NCI-H526 treated with DMSO at 0.1 percent for 48 hours (cell line): ENCODE measurements around the gene MADCAM1.
"Not testable (repeated sequence)": the region's sequence is repeated elsewhere in the genome, so short reads cannot be mapped to it uniquely, and the experiment has no call there.

ENCODE experiments used
- DNase-seq: peaks from one replicate; lab custom pipeline; 2025; lab: John Stamatoyannopoulos, UW

The MADCAM1 gene

DNA sequence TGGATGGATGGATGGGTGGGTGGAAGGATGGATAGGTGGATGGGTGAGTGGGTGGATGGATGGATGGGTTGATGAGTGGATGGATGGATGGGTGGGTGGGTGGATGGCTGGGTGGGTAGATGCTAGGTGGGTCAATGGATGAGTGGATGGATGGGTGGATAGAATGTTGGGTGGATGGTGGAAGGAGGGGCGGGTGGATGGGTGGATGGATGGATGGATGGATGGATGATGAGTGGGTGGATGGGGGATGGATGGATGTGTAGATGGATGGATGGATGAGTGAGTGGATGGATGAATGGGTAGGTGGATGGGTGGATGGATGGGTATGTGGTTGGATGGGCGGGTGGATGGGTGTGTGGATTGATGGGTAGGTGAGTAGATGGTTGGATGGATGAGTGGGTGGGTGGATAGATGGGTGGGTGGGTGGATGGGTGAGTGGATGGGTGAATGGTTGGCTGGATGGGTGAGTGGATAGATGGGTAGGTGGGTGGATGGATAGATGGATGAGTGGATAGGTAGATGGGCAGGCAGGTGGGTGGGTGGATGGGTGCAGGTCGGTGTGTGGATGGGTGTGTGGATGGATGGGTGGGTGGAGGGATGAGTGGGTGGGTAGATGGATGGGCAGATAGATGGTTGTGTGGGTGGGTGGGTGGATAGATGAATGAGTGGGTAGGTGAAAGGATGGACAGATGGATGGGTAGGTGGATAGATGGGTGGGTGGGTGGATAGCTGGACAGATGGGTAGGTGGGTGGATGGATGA is 31.1 kb upstream of the MADCAM1 start:
- DNase-seq: no peak

DNA sequence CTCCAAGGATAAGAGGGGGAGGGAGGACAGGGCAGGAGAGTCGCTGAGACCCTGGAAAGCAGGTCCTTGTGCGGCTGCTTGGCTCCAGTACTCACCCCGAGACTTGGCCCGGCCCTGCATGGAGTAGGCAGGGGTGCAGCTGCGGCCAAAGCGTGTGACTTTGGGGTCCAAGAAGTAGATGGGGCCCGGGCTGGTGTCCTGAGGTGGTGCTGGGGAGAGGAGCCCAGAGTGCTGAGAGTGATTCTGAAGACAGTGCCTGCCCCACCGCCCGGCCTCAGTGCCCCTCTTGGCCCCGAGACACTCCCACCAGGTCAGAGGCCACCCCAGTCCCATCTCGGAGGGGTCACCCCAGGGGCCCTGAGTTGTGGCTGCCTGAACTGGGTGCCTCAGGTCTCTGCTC is 28.7 kb upstream of the MADCAM1 start:
- DNase-seq: no peak

DNA sequence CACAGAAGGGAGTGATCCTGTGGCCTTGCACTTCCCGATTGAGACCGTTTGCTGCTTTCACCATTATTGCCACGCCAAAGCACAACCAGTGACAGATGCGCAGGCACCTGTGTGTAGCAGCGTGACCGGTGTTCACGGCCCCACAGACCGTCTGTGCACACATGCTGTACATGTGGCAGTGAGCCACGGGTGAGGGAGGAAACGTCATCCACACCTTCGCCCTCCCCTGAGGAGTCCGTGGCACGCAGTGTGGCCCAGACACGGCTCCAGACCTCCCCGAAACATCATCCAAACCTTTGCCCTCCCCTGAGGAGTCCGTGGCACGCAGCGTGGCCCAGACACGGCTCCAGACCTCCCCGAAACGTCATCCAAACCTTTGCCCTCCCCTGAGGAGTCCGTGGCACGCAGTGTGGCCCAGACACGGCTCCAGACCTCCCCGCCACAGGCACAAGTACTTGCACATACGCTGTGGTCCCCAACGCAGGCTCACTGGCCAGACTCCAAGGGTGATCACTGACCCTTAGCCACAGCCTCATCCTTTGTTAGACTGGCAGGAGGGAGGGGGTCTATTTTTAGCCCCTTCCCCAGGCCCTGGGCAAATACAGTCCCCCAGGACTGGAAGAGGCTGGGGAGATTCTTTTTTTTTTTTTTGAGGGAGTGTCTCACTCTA is 27.6 kb upstream of the MADCAM1 start:
- no peak for DNase-seq

DNA sequence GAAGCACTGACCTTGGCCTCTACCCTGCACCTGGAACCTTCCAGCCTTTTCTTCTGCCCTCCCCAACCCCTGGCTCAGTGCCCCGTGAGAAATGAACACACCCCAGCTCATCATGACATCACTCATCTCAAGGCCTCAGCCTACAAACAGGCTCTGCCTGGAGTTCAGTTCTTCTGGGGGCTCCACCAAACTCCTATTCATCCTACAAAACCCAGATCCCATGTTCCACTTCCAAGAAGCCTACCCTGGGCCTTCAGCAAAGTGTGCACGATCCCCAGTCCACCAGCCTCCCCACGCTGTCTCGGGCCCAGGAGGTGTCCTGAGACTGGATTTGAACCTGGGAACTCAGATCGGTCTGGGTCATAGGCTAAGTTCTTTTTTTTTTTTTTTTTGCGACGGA is 26.5 kb upstream of the MADCAM1 start:
- no peak for DNase-seq

DNA sequence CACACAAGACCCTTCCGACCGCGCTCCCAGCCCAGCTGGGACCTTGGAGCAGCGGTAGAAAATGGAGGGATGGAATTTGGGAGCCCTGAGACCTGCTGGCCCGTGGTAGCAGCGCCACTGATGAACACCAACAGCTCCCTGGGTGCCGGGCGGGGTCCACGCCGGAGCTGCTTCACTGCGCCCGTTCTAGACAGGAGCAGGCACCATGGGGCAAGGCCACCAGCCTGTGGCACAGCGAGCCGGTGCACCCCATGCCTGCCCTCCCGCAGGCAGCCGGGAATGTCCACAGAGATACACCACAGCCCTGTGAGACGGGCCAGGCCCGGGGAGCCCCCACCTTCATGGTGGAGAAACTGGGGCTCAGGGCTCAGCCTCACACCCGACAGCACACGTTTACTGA is 25.6 kb upstream of the MADCAM1 start:
- no peak for DNase-seq

DNA sequence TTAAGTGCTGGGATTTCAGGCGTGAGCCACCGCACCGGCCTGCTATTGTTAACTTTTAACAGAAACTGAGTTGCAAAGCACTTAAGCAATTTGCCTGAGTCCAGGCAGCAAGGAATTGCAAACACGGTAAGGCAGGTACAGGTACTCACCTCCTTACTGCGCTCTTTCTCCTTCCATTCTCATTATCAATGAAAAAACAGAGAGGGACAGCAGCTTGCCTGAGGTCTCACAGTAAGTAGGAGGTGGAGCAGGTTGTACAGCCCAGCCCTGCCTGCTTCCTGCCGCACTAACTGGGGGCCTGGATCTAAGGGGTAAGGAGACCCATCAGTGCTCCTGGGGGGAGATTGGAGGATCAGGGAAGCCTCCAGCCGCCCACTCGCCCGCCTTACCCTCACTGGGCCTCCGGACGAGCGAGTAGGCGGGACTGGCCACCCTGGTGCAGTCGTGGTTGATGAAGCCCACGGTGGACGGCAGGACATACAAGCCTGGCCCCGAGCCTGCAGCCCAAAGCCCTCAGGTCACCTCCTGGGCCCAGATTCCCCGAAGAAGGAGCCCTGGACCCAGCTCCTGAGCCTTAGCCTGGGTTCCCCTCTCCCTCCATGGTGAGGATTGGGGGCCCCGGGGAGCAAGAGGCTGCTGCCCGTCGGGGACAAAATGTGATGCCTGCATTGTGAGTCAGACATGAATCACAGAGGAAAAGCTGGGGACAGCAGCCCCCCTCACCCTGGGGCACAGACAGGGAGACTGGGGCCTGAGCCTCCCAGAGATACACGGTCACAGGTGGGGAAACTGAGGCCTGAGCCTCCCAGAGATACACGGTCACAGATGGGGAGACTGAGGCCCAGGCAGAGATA is 24.1 kb upstream of the MADCAM1 start:
- DNase-seq: no peak

DNA sequence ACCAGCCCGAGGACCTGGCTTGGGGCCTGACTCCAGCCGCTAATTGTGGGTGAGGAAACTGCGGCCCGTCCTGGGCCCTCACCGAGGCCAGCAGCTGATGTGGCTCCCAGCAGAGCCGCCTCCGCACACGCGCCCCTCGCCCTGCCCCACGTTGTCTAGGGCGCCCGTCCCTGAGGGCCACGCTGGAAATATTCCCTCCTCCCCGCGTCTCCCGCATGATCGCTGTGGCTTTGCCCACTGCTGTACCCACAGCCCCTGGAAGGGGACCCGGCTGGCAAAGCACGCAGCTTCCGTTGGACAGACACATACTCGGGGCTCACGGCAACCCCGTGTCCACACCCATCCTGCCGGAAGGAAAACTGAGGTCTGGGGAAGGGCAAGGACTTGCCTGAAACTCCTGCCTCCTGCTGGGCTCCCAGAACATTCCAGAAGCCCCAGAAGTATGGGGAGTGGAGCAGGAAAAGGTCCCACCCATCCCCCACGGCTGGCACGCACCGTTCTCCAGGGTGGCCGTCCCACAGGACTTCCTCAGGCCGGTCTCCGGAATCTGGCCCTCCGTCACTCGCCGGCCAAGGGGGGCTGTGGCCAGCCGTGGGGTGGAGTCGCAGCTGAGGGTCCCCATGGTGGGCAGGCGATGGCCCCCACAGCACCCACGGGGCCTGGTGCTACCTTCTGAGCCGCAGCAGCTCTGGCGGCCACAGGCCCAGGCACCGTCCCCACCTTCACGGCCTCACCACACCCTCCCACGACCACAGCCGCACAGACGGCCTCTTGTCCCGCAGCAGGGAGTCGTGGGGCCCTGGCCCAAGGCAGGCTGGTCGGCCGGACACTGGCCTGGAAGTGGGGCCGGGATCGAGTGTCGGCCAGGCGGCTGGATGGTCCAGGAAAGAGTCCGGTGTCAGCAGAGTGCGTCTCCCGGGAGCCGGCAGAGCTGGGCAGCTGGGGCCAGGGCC is 21.9 kb upstream of the MADCAM1 start:
- no peak for DNase-seq

DNA sequence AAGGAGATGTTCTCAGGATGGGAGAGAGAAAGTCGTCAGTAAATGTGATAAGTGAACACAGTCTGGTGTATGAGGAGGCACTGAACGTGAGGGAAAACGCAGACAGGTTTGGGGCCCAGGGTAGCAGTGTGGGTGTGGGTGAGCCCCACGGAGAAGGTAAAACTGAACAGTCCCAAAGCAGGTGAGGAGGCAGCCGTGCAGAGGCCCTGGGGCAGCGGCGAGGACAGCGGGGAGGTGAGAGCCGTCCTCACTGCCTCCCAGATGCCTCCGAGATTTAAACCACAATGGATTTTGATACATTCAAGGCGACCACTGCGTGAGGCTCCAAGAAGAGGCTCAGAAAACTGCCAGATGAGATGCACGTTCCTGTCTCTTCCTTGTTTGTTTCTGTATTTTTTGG is 20.9 kb upstream of the MADCAM1 start:
- DNase-seq: no peak

DNA sequence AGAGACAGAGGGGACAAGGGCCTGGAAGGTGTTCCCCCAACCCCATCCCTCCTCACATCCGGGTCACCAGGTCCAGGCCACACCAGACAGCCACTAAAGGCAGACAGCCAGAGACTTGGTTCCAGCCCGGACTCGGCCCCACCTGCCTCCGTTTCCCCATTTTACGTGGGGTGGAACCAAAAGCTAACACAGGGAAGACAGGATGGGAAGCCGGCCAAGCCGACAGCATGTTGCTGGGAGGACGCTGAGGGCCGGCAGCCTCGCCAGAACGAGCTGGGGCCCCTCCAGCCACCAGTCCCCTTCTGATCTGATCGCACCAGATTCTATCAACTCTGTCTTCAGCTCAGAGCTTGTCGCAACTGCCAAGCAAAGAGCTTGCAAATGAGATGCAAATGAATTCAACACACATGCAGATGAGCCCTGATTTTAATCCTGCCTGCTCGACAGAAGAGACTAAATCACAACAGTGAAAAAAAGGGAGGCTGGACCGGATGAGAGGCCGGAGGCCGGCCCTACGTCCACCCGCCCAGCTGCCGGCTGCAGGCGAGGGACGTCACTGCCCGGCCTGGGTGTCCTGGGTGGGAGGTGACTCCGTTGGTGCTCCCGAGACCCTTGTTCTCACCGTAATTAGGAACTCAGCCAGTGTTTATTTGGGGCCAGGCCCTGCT is 17.9 kb upstream of the MADCAM1 start:
- DNase-seq: peak; percentile 72

DNA sequence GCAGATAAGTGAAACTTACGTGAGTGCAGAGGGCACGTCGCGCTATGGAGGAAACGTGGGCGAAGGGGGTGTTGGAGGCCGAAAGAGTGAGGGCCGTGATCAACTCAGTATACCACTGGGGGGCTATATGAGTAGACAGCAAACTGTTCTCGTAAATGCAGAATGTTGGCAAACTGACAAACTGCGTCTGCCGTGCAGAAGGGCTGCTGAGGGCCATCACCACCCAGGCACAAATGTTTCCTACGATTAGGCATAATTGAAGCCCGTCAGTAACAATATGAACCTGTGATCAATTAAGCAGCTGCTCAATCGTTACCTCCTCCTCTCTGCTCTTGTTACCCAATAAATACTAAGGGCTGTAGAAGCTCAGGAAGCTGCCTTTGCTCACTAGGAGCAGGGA is 17.3 kb upstream of the MADCAM1 start:
- no peak for DNase-seq

DNA sequence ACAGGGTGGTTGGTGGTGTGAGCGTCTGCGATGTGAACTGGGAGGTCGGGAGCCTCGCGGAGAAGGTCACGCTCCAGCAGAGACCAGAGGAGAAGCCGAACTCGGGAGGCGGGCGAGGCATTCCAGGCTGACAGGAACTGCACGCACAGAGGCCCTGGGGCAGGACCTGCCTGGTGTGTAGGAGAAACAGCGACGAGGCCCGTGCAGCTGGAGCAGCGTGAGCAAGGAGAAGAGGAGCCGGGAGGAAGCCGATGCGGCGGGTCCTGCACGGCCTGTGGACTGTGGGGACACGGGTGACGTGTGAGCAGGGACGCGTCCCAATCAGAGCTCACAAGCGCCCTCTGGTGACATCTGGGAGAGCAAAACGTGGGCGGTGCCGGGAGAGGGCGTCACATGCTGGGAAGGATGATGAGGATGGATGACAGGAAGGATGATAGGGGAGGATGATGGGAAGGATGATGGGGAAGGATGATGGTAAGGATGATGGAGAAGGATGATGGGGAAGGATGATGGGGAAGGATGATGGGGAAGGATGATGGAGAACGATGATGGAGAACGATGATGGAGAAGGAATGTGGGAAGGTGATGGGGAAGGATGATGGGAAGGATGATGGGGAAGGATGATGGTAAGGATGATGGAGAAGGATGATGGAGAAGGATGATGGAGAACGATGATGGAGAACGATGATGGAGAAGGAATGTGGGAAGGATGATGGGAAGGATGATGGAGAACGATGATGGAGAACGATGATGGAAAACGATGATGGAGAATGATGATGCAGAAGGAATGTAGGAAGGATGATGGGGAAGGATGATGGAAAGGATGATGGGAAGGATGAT is 16.1 kb upstream of the MADCAM1 start:
- peak; percentile 29 for DNase-seq

DNA sequence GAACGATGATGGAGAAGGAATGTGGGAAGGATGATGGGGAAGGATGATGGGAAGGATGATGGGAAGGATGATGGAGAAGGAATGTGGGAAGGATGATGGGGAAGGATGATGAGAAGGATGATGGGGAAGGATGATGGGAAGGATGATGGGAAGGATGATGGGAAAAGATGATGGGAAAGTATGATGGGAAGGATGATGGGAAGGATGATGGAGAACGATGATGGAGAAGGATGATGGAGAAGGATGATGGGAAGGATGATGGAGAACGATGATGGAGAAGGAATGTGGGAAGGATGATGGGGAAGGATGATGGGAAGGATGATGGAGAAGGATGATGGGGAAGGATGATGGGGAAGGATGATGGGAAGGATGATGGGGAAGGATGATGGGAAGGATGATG is 15.2 kb upstream of the MADCAM1 start:
- DNase-seq: not testable (repeated sequence)

DNA sequence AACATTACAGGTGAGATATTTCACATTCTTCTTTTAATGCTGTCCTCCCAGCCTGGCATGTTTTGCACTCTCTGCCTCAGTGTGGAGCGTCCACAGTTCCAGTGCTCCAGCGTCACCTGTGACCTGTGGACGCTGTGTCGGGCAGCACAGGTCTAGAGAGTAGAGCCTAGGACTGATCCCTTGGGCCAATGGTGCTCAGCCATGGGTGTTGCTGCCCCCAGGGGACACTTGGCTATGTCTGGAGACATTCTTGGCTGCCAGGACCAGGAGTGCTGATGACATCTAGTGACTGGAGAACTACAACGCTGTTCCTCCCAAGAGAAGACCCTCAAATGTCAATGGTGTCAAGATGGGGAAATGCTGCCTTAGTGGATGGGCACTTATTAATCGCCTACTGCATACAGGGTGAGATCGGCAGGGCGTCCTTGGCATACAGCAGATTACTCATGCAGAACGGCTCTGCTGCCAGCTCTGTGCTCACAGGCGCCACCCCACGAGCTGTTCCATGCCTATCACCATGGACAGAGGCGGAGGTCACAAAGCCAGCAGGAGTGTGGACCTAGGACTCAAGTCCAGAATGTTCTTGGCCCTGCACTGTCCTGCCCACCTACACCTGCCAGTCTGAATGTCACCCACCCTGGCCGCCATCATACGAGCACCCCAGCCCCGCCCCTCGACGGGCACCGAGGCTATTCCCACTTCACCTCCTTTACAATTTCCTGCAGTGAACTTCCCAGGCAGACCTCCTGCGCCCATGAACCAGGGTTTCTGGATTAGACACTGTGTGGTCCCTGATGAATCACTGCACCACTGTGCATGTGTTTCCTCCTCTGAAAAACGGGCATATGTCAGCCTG is 13.9 kb upstream of the MADCAM1 start:
- DNase-seq: no peak

DNA sequence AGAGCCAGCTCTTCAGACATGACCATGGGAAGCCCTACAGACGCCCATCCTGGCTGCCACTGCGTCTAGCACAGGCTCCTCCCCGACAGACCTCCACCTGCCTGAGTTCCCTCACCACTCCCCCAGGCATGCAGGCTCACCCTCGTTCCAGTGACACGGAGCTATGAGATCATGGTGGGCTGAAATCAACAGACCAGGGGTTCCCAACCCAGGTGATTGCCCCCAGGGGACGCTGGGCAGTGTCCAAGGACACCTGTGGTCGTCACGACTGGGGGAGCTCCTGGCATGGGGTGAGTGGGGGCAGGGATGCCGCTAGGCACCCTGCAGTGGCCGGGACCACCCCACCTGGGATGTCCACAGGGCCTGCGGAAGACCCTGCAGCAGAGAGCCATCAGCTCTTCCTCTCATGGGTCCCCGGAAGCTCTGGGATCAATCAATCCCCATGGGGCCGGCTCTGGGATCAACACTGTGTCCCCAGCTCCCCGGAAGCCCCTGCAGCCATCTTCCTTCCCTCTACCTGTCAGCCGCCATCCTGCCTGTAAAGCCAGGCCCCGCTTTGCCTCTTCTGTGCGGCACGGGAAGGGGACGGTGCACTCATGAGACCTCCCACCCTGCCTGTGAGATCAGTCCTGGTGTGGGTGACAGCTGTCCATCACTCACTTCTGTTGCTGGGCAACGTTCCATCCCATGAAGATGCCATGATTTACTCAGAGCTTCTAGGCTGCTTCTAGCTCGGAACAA is 12.8 kb upstream of the MADCAM1 start:
- DNase-seq: no peak

DNA sequence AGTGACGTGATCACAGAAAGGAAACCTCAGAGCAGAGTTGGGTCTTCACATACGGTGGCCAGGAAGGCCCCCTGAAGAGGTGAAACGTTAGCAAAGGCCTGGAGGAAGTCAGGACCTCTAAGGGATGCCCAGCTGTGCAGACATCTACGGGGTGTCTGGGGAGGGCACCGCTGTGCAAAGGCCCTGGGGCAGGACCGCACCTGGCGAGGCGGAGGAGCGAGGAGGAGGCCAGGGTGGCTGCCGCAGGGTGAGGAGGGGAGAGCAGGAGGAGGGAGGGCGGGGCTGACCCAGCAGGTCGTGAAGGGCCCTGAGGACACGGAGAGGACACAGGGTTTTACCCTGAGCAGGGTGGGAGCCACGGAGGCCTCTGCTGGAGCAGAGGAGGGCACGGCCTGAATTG is 11.8 kb upstream of the MADCAM1 start:
- DNase-seq: no peak

DNA sequence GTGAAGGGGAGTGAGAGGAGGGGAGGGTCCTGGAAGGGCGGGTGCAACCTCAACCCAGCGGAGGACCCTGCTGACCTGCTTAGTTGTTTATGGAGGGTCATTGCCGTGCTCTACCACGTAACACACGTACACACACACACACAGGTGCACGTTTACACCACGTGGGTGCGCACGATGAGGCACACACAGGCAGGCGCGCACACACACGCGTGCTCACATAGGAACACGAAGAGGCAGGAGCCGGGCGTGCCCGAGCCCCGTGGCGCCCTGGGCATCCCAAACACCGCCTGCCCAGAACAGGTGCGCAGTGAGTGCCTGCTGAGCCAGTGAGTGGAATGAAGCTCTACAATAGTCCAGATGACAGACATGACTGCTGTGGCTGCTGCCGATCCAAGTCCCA is 11.2 kb upstream of the MADCAM1 start:
- no peak for DNase-seq

DNA sequence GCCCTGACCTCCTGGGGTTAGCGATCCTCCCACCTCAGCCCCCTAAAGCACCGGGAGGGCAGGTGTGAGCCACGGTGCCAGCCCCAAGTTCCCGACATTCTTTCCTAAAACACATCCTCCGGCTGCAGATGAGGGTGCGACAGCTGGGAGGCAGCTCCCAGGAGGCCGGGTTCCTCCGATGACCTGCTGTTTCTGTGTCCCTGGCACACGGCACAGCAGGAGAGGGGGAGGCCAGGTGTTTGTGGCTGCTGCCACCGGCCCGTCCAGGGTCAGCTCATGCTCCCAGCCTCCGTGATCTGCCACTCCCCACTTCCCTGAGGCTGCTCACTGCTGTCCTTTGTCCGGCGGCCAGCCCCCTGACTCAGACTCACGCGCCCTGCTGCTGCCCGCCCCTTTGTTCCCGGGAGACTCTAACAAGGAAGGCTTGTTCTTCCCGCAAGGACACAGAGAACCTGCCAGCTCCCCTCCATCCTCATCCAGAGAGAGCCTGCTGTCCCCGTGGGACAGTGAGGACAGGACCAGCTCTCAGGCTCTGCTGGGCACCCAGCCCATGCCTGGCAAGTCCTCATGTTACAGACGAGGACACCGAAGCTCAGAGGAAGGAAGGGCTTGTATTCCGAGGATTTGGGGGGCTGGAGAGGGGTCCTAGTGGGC is 10.6 kb upstream of the MADCAM1 start:
- DNase-seq: no peak
